Epithelial cell of esophagus (primary cell): ENCODE results near the gene PRPF39.

Experiments used
- DNase-seq: peaks from one replicate; pipeline ENCODE4 v3.0.0; 2010; ENCODE audit warnings: low read depth
- H3K4me3 ChIP-seq: 2 replicates; pipeline ENCODE4 v1.5.1; 2011; ENCODE audit warnings: mild to moderate bottlenecking, low read length, control low read depth
- TF ChIP-seq, protein P1 (sequence below): IDR thresholded peaks from 2 replicates; pipeline ENCODE4 v1.5.1; 2011; ENCODE audit warnings: low read depth, mild to moderate bottlenecking, low read length, control low read depth, inconsistent platforms; ENCODE audit not compliant: insufficient read depth; ENCODE audit errors: missing control alignments

The PRPF39 gene

DNA sequence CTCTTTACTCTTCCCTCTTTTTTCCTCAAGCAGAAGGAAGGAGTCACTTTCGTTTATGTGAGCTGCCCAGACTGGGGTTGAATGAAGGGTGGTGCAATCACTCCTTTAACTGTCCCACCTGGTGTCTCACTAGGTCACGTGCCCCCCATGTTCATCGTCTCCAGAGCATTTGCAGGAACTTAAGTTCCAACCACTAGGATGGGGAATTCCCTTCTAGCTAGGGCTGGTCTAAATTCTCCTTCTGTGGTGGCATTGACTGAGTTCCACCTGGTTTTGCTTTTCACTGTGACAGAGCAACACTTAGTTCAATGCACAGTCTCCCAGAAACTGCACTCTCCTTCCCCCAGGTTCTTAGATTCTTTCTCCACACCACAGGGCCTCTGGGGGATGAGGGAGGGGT lies 61.3 kb downstream of the PRPF39 start:
- no peak overlapping the region for H3K4me3 ChIP-seq
- DNase-seq, result no peak
- TF ChIP-seq, protein P1, sequence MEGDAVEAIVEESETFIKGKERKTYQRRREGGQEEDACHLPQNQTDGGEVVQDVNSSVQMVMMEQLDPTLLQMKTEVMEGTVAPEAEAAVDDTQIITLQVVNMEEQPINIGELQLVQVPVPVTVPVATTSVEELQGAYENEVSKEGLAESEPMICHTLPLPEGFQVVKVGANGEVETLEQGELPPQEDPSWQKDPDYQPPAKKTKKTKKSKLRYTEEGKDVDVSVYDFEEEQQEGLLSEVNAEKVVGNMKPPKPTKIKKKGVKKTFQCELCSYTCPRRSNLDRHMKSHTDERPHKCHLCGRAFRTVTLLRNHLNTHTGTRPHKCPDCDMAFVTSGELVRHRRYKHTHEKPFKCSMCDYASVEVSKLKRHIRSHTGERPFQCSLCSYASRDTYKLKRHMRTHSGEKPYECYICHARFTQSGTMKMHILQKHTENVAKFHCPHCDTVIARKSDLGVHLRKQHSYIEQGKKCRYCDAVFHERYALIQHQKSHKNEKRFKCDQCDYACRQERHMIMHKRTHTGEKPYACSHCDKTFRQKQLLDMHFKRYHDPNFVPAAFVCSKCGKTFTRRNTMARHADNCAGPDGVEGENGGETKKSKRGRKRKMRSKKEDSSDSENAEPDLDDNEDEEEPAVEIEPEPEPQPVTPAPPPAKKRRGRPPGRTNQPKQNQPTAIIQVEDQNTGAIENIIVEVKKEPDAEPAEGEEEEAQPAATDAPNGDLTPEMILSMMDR, result no peak

DNA sequence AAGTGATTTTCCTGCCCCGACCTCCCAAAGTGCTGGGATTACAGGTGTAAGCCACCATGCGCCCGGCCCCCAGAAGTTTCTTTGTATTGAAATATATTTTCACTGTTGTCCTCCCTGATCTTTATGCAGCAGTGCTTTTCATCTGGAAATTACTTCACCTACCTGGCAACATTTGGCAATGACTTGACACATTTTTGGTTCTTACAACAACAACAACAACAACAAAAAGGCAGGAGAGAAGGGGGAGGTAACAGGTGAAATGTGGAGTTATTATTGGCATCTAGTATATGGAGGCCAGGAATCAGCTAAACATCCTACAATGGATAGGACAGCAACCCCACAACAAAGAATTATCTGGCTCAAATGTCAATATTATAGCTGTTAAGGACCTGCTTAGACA lies 65.7 kb downstream of the PRPF39 start:
- H3K4me3 ChIP-seq, result no peak overlapping the region
- TF ChIP-seq, protein P1, result no peak
- DNase-seq, result no peak

DNA sequence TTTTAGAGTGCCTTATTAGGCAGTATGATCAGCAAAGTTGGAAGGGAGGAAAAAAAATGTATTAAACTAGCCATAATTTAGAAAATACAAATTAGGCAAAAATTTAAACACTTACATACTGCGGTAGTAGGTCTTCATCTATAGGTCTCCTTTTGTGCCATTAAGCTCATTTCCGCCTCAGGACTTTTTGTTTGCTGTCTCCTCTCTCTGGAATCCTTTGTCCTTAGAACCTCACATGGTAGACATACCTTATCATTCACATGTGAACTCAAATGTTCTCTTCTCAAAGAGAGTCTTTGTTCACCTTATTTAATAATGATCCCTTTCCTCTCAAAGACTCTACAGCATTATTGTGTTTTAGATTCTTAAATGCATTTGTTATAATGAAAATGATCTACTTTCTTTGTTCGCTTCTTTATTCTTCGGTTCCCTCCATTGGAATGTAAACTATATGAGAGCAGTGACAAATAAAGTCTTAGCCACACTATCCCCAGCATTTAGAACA lies 66.5 kb downstream of the PRPF39 start:
- DNase-seq, result no peak
- no peak overlapping the region for H3K4me3 ChIP-seq
- TF ChIP-seq, protein P1, result no peak

DNA sequence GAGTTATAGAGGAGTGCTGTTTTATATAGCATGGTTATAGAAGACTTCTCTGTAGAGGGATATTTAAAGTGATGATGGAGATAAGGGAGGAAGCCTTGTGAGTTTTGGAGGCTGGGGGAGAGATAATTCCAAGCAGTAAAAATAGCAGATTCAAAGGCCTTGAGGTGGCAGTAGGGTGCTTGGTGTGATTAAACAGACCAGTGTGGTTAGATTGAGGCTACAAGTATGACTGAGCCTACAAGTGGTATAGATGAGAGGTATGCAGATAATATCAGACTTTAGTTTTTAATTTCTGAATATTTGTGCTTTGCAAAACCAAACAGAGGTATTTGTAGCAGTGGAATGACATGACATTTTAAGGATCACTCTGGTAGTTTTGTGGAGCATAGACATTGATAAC lies 72.2 kb downstream of the PRPF39 start:
- TF ChIP-seq, protein P1, result no peak
- DNase-seq, result peak; percentile 10
- no peak overlapping the region for H3K4me3 ChIP-seq
